Measurements from ENCODE around the gene TMEFF2.
"Not testable (repeated sequence)": the region's sequence is repeated elsewhere in the genome, so short reads cannot be mapped to it uniquely, and the experiment has no call there.

TMEFF2 gene

DNA sequence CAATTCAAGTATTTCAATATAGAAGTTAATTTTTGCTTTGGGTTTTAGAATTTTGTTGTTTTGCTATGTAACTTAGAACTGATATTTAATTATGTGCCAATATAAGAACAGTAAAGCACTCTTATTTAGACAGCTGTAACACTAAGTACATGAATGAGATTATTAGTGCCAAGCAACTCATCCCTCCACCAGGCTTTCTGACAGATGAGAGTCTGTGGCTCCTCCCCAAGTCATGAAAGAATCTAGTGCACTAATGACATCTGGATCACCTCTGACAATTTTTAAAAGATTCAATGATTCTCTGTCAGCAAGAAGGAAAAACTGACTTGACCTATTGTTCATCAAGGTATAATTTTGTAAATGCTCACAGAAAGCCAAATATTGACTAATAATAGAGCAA lies 67.8 kb downstream of the TMEFF2 start:
- no peak for DNase-seq

DNA sequence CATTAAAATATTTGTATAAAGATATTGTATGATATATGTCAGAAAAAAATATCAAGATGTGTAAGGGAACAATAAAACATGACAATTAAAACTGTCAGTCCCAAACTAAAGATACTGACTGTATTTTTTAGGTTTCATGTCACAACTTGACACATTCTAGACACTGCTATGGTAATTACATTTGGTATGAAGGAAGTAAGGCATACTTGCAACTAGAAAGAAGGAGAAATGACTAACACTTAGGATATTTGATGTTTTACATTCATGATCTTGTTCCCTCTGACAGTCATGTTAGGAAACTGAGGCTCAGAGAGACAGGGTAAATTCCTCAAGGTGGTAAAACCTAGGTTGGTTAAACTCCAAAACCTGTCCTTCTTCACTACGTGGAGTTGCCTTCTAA lies 68.3 kb downstream of the TMEFF2 start:
- no peak for DNase-seq

DNA sequence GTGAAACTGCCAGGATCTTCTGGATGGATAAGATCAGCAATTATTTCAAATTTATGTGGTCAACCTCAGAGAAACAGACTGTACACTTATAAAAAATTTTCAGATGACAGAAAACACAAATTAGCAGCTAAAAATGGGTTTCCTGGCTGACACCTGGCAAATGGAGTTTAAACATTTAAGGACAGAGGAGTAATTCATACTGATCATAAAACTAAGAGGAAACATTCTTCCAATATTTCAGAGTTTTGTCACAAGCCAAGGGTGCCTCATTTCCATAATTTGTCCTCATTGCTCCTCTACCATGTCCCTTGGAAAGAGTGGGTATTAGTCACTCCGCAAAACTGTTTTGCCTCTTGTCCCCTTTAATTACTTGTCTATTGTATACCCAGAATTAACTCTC lies 70.2 kb downstream of the TMEFF2 start:
- no peak for DNase-seq

DNA sequence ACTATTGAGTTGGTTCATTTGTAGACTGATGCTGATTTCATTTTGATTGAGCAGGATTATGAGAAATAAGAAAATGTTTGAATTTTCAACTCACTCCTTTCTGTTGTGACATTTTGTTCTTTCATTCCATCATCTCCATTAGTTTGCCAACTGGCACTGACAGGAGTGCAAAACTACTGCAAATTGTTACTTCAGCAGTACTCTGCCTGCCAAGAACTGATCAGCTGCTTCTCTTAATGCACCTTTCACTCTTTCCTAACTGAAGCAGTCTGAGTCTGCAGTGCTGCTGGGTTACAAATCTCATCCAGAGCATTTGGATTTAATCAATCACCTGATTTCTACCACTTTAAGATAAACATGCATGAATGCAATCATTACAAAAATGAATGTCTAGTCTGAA lies 70.9 kb downstream of the TMEFF2 start:
- no peak for DNase-seq

DNA sequence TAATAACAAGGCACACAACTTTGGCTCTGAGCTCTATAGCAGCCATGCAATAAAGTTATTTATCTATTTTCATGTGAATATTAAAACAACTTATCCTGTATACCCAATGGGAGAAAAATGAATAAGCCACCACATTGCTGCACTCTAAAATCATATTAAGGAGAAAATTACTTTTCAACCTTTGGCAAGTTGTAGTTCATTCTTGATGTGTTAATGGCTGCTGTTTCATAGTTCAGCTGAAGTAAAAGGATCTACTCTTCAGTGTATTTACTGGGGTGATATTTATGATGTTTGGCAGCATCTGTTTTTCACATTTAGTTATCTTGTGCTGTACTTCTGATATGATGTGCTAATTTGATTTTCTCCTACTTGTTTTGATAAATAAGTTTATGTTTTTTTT lies 71.8 kb downstream of the TMEFF2 start:
- no peak for DNase-seq

DNA sequence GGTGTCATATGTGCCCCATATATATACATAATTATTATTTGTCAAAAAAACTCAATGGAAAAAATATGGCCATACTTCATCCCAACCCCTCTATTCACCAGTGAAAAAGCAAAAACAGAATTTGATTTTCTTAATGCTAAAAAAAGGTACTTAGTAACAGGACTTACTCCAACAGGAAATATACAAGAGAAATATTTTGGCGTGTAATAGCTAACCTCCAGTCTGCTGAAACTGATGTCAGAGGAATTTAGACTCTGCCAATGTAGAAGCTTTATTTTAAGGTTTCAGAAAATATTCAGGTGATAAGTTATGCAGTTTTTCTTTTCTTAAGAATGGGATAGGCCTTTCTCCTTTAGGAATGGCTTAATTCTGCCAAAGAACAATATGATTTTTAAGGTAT lies 72.6 kb downstream of the TMEFF2 start:
- DNase-seq, result no peak

DNA sequence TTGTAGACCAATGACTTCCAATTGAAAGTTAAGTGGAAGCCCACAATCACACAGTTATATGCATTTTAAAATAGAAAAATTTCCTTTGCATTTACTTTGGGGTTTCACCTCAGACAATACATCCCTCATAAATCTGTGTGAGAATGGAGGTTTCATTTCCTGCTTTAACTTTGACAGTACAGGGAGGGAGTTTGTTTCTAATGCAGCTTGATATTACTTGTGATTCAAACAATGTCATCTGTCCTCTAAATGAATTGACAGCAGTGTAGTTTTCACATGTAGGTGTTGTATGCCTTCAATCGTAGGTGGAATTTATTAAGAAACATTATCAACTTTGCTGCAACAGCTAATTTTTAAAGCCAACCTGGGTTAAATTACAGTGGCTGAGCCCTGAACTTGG lies 75.2 kb downstream of the TMEFF2 start:
- no peak for DNase-seq

DNA sequence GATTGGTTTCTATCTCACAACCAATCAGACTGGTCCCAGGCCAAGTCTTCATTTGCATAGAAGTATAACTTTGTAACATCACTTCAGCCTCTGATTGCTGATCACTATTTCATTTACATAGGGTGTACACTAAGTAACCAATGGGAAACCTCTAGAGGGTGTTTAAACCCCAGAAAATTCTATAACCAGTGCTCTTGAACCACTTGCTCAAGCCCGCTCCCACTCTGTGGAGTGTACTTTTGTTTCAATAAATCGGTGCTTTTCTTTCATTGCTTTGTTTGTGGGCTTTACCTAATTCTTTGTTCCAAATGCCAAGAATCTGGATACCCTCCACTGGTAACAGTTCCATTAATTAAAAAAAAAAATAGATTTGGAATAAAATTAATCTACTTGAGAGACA lies 77.0 kb downstream of the TMEFF2 start:
- DNase-seq, result no peak

DNA sequence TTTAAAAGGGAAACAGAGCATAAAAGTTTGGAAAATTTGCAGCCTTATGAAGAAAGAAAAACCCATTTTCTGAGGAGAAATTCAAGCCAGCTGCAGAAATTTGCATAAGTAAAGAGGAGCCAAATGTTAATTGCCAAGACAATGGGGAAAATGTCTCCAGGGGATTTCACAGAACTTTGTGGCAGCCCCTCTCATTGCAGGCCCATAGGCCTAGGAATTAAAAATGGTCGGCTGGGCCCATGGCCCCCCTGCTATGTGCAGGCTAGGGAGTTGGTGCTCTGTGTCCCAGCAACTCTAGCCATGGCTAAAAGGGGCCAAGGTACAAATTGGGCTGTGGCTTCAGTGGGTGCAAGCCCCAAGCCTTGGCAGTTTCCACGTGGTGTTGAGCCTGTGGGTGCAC lies 83.2 kb downstream of the TMEFF2 start:
- not testable (repeated sequence) for DNase-seq

DNA sequence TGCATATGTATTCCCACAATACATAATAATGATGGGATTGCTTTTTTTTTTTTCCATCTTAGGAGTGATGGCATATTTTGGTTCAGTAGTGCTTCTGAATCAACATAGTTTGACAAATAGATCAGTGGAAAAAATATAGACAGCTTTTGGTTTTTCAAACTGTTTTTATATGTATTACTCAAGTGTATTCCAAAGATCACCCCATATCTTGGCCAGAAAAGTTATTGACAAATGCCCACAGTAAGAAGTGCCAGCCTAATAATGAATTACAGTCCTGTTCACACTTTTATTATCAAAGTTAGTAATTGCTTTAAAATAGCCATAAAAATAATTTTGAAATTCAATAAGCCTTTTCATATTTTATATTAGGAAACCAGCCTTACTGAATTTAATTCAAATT lies 95.0 kb downstream of the TMEFF2 start:
- DNase-seq, result no peak

DNA sequence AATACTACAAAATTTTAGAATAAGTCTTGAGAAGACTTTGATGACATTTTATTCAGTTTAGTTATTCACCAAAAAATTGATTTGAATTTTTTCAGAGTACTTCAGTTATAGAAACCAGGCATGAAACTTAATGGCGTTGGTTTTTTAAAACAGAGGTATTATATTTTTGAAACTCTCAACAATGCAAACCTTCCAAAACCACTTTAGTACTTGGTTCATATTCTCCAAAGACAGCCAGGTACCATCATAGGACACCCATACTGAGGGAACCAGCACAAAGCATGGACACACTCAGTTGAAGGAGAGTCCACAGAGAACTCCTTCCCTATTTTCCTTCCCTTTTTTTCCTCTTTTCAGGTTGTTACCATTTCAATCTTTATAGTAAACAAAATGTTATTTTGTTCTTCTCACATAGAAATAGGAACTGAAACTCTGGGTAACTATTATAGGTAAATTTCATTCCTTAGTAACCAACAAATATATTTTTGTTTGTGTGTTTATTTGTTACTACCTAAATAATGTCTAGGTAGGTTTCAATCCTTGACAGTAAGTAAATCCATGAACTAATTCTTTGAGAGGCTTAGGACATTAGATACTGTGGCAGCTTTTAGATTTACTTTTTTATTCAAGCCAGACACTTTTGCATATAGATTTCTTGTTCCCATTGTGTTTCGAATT lies 95.8 kb downstream of the TMEFF2 start:
- no peak for DNase-seq

DNA sequence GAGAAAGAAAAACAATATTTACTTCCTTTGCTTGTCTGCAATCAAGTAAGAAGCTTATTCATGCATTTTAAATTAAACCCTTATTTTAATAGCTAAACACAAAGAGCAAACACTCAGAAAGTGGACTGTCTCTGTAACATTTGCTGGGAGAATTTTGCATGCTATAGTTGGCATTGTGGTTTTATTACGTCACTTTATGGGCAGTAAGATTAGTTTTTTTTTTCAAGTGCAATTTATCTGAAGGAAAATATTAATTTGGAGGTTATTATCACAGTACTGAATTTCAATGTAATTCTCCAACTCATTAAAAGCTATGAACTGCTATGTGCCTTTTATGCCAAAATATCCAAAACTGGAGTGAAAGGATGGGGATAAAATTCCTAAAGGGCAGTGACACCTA lies 103.3 kb downstream of the TMEFF2 start:
- DNase-seq, result no peak

DNA sequence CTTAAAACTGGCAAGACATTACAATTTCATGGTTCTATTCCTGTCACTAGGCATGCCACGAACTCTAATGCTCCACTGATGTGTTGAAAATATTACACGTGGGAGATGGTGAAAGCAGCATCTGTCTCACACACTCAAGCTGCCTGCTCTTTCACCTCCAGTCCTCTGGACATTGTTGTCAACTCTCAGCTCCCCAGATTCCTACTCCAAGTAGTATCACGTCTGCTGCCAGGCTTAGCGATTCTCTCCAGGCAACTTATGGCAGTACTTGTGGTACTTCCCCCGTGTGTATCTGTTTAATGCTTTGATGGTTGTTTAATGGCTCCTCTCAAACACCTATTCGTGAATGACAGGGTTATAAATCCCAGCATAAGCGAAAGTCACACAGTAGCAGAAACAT lies 103.8 kb downstream of the TMEFF2 start:
- DNase-seq, result no peak

DNA sequence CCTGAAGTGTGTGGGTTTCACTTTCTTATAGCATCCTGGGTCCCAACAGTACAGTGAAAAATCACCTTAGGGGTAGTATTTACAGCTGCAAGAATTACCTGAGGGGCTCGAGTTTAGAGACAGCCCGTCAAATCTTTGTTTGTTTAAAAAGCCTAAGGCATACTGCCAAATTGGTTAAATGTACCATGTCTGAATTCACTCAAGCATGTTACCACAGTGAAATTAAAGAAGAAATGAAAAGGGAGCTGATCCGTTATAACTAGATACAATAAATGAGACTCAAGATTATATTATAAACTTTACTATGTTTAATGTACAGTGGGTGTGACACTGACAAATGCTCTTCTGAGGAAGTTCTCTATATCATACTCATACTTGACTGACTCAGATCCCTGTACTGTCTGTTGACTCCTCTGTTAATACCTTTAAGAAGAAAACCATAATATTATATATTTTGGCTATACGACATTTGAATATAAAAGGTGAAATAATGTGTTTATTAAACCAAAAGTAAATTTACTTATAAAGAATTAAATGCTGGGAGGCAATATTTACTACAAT lies 107.3 kb downstream of the TMEFF2 start:
- DNase-seq, result no peak

DNA sequence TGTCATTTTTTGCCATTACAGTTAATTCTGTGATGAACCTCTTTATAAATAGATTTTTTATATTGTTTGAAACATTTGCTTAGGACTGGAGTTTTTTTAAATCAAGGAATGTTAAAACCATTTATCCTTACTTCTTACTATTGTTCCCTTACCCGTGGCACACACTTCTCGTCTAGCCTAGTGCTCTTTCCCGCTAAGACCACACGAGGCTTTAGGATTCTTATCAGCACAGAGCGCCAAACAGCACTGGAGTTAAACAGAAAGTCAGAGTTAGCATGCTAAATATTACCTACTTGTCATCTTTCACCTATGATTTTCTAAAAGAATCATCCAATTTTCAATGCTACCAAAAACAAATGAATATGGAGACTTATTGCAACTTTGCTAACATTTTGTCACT lies 112.6 kb downstream of the TMEFF2 start:
- DNase-seq, result no peak

DNA sequence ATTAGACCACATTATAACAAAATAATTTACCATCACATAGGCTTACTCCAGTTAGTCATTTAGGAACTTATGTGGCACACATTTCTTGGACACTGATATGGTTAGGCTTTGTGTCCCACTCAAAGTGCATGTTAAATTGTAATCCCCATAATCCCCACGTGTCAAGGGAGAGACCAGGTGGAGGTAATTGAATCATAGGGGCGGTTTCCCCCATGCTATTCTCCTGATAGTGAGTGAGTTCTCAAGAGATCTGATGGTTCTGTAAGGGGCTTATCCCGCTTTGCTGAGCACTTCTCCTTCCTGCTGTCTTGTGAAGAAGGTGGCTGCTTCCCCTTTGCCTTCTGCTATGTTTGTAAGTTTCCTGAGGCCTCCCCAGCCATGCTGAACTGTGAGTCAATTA lies 114.6 kb downstream of the TMEFF2 start:
- not testable (repeated sequence) for DNase-seq

DNA sequence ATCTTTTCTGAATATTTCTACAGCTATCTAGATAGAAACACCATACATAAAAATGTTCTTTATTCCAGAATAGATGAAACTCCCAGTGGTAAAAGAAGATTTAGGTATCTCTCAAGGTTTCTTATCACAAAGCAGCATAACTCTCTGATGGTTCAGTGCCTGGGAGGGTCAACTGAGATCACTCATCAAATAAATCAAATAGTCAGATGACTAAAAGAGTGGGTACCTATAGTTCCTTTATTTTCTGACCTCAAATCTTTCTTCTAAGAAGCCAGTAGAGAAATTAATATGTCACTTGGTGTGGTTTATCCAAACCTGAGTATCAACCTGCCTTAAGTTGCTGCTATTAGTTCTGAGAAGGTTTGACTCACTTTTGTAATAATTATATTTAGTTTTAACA lies 120.9 kb downstream of the TMEFF2 start:
- no peak for DNase-seq

DNA sequence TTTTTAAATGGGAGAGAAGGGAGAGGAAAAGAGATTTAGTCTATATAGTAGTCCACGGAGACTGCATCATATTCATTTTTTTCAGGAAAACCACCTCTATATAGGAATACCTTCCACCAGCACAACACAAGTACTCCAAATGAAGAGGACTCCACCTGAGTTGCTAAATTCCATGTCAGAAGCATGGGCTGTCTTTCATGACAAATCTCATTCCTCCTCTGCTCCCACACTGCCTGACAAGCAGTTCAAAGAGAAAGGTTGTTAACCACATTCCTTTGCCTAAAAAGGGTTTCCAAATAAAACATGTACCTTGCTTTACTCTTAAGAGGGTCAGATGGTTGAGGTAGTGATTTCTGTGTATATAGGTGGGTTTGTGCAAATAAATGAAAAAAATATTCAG lies 122.0 kb downstream of the TMEFF2 start:
- DNase-seq, result no peak

DNA sequence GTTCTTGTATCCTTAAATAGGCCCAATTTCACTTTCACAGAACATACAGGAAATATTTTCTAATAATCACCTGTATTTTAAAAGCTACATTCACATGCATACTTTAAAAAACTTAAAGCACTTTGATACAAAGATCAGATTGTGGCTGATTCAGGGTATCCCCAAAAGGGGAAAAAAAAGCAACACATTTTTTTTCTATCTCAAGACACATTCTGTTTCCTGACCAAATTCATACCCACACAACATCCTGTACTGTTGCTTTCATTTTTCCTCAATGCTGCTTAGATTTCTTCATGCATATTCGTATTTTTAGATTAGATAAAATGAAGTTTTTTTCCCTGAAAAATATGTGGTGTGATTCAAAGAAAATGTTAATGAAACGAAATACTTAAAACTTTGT lies 122.5 kb downstream of the TMEFF2 start:
- no peak for DNase-seq

DNA sequence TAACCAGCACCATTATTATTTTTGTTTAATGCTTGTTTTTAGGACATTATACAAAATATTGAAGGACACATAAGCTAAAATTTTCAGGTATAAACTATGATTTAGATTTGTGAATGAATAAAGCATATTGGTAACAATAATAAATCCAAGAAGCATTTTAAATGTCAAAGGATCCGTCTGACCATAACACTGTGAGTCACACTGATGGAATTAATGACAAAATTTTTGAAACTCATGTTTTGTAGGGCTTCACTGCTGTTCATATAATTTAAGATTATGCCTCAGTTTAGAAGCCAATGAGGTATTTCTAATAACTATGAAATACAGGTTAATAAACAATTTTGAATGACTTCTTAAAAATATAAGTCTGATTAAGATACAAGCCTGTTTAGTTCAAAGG lies 124.6 kb downstream of the TMEFF2 start:
- no peak for DNase-seq

DNA sequence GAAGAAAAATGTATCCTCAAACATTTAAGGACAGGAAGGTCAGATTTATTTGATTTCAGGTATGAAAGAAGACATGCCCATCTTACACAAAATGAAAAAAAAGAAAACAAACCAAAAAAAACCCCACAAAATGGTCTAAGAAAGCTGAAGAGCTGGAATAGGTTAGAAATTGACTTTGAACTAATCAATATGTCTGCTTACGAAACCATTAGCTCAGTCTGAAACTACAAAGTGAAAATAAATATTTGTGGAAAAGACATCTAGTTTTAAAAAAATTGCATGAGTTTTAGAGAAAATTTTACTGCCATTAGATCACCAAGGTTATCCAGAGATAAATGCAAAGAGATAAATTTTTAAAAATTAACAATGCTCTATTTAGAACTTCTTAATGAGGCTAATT lies 125.3 kb downstream of the TMEFF2 start:
- no peak for DNase-seq

DNA sequence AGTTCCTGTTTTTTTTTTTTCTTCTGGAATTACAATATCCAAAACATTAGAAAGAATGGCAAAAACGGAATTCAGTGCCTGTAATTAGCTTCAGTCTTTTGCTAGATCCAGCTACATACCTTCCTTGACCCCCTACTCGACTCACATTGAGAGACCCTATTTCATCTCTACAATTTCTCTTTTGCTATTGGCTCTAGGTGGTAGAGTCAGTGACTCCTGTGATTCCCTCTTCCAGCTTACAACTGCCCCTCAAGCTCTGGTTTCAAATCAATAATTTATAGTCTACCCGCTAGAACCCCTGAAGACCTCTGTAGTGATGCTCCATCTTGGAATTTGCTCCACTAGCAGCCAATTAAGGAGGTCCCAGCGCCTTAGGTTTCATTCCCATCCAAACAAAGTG lies 125.8 kb downstream of the TMEFF2 start:
- no peak for DNase-seq

DNA sequence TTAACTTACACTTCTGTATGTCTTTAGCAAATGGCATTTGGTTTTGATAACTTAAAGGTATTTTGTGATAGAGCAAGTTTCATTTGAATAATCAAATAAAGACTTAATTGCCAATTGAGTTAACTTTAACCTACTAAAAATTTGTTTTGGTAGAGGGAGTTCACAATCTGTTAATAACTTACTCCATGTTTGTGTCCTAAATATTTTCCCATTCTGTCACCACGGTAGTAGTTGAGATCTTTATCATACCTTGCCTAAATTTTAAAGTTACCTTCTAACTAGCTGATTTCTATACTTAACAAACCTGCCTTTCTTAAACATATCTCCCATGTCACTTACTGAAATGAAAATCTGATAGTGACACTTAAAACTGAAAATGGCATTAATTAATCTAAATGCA lies 127.1 kb downstream of the TMEFF2 start:
- no peak for DNase-seq

DNA sequence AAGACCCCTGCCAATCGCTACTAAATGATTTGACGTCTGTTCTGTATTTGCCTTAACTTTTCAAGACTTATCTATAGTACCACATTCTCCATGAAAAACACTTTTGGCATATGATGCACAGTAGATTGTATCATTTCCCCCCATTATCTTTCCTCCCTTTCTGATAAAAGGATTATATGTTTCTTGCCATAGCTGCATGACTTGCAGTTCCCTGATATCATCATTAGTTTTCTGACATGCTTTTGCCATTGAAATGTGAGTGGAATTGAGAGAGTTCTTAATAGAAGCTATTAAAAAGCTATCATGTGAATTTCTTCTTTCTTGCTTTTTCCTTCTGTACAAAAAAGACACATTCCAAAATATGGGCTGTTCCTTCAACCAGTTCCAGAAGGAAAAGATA lies 130.3 kb downstream of the TMEFF2 start:
- DNase-seq, result no peak

DNA sequence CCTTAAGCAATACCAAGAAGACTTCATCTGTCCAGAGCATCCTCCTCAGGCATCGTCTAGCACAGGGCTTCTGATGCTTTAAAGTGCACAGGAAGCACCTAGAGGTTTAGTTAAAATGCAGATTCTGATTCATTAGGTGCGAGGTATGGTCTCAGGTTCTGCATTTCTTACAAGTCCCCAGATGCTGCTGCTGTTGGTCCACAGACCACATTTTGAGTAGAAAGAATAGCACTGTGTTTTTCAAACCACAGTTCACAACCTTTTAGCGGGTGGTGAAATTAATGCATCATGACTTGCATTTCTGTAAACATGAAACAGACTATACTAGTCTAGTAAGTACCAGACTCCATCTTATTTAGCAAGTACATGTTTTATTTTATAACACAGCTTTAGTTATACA lies 134.6 kb downstream of the TMEFF2 start:
- no peak for DNase-seq
